ENCODE data around the gene RERG. TPM values are rescaled to one million over a fixed set of nuclear protein-coding genes. Genes with fewer than 3 reads are reported as not detected.
"Not testable (repeated sequence)": the region's sequence is repeated elsewhere in the genome, so short reads cannot be mapped to it uniquely, and the experiment has no call there.

The RERG gene, protein sequence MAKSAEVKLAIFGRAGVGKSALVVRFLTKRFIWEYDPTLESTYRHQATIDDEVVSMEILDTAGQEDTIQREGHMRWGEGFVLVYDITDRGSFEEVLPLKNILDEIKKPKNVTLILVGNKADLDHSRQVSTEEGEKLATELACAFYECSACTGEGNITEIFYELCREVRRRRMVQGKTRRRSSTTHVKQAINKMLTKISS
- 0.37 TPM for polyA plus RNA-seq (2013, experiment 1 of 2; ENCODE audit: insufficient read length)
- polyA plus RNA-seq (2013, experiment 2 of 2; ENCODE audit: insufficient read length): 0.66 TPM

DNA sequence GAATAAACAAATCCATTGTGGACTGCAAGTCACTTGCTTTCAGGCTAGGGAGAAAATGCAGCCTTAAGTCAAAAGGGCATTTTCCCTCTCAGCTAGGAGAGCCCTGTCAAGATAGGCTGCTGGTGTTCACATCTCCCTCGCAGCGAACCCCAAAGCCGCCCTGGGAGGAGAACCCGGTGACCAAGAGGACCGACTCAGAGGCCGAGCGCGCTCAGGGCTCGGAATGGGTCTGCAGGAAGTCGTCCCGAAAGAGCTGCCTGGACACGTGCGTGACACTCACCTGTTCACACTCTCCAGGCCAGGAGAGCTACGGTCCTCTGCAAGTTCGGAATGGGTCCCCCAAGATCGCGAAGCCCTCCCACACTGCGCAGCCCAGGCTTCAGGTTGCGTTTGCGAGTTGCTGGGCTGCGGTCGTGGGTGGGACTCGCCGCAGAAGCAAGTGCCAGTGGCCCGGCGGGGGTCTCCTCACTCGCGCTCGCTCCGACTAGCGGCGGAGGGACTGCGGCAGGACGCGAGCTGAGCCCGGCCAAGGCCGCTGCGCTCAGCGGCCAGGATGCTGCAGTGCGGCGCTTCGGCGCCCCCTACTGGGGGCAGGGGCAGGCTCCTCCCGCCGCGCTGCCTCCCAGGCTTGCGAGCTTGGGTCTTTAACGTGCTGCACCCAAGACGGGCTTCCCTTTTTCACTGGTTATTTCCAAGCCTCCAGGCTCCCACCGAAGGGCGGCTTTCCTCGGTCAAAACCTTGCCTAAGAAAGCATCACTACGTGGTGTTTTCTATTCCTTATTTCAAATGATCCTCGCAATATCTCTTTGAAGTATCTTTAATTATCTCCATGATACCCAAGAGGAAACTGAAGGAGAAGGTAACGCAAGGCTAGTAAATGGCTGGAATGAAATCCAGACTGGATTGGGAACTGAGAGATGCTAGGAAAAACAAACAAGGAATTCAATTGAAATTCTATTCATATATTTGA is at the start of gene RERG:
Gene RERG, minus strand, starts transcription at position 503 of the 971 bp plus-strand sequence. CDS start 3,928 bp downstream, outside the sequence.
- peak; percentile 69 for DNase-seq

DNA sequence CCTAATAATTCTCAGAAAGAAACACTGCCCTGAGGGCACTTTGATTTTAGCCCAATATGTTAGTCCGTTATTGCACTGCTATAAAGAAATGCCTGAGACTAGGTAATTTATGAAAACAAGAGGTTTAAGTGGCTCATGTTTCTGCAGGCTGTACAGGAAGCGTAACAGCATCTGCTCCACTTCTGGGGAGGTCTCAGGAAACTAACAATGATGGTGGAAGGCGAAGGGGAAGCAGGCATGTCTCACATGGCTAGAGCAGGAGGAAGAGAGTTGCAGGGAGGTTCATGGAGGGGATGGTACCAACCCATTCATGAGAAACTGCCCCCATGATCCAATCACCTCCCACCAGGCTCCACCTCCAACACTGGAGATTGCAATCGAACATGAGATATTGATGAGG is 49.4 kb upstream of the RERG start:
- no peak for DNase-seq

DNA sequence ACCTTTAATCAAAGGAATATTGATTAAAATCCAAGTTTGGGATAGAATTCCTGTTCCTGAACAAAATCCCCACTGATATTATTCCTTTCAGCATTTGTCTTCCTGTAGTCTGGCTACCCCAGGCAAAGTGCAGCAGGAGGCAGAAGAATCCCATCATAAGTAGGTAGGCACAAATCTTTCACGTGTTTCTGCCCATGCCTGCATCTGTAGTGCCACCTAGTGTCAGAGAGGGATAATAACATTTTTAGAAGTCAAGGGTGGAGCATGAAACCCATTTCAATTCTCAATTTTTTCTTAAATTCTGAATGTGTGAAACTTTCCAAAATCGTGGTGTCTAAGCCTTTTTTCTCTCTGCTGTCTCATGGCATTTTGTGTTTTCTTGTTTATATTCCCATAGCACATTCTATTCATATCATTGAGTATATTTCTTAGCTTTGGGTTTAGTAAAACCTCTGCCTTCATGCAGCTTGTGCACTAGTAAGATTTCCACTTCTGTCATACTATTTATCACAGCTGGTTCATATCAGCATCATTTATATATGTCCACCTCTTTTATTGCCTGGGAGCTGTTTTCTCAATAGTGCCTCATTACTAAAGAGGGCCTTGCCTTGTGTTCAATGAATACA is 47.8 kb upstream of the RERG start:
- peak; percentile 67 for DNase-seq

GRCh38 chr12:15268309-15268708 is 47.1 kb upstream of the RERG start:
- no peak for DNase-seq

DNA sequence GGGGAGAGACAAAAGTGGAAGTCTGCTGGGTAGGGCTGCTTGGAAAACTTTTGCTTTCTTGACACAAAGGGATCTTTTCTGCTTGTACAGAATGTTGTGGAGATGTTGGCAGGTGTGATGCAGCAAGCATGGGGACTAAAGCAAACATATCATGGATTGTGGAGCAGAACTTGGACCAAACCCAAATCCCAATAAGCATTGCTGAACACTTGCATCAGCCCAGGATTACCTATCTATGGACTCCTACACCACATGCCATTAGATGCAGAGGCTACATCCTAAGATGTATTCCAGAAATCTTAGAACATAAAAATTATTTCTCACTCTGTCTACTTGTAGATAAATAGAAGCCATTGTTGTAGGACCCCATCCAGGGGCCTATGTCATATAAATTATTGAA is 44.7 kb upstream of the RERG start:
- no peak for DNase-seq

DNA sequence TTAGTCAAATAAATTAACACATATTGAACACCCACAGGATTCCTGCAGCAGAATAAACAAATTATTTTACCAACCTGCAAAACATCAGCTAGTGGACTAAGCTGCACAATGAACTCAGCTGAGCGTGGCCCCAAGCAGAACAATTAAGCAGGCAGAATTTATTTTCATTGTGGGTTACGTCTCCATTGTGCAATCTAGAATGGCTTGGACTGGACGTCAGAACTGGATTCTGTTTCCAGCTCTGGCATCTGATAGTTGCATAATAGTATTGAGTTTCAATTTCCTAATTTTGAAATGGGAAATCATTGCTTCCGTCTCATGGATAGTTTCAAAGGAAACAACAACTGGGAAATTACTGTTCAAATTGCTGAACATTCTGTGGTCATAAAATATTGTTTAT is 35.5 kb upstream of the RERG start:
- no peak for DNase-seq

- DNase-seq: no peak
Observed at GRCh38 chr12:15253990-15254389, 32.8 kb upstream of the RERG start.

- DNase-seq: no peak
Observed at GRCh38 chr12:15244926-15245325, 23.7 kb upstream of the RERG start.

DNA sequence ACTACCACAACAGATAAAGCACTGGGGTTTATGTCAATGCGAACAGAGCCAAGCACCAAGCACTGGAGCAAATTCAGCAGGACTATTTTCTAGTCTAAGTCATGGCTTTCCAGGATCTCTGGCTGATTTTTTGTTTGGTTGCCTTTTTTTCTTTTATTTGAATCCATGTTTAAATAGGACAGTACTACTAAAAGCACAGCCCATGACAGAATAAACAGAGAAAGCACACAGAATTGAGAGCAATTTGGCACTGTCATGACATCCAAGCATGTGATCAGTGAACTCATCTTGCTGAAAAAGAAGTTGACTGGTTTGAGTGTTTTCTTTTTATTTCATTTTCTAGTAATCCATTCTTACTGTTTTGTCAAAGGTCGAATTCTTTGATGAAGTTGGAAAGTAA is 23.1 kb upstream of the RERG start:
- DNase-seq: no peak

DNA sequence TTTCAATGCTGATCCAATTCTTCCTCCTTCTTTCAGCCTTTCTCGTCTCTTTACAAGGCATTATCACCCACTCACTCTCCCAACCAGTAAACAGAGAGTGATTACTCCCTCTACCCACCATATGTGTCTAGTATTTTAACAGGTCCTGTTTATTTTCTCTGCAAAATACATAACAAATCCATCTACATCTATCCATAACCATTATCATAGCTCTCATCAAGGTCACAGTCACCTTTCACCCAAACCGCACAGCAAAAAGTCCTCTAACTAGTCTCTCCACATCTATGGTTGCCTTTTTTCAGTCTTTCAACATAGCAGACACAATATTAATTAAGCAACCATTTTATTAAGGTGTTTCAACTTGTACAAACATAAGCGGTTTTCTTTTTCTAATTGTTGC is 21.9 kb upstream of the RERG start:
- DNase-seq: no peak

- DNase-seq: no peak
Observed at GRCh38 chr12:15240898-15241297, 19.7 kb upstream of the RERG start.

GRCh38 chr12:15234508-15234907 is 13.3 kb upstream of the RERG start:
- DNase-seq: no peak

GRCh38 chr12:15234011-15234410 is 12.8 kb upstream of the RERG start:
- no peak for DNase-seq

- no peak for DNase-seq
Observed at GRCh38 chr12:15232959-15233358, 11.7 kb upstream of the RERG start.

DNA sequence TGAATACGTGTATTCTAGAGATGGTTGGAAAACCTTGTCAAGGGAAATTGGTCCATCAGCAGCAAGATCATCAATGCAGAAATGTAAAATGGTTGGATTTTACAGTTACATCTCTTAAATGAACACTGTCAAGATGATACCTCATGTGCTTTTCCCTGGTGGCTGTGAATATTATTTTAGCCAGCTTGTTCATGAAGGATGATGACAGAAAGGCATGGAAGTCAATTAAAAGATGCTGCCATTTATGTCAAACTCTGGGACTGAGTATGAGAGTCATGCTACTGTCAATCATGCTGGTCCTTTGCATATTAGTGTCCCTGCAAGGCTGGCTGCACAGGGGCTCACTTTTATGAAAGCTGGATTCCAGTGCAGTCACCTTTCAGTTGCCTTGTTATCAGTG is 10.3 kb upstream of the RERG start:
- DNase-seq: no peak

- no peak for DNase-seq
Observed at GRCh38 chr12:15230751-15231150, 9.5 kb upstream of the RERG start.

DNA sequence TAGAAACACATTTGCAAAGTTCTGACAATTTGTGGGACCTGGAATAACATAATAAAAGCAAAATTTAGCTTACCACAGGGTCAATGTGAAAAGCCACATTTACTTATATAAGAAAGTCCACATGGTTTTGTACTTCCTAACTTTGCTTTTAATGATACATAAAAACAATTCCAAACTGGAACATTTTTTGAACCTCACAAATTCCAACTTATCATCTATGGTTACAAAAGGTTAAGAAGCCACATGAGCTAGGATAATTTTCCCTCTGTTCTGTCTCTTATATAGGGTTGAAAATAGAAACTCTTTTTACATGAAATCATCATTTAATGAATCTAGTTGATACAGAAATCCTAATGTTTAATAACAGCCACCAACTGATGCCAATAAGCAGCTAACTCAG is 8.9 kb upstream of the RERG start:
- DNase-seq: no peak

DNA sequence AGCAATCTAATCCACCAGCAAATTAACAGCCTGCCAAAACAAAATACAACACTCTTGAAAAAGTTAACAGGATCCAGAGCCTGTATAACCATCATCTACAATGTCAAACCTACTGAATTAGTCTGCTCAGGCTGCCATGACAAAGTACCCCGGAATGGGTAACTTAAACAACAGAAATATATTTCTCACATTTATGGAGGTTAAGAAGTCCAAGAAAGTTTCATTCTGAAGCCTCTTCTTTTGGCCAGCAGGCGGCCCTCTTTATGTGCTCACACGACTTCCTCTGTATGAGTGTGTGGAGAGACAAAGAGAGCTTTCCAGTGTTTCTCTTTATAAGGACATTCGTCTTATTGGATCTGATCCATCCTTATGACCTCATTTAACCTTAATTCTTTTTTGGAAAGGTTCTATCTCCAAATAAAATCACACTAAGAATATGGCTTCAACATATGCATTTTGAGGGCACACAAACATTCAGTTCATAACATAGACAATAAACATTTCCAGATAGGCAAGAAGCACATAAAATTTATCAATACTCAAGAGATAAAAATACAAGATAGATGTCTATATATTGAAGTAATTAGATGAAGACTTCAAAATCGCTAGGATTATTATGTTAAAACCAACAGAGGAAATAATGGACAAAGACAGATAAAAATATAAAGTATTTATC is 5.9 kb upstream of the RERG start:
- peak; percentile 67 for DNase-seq

DNA sequence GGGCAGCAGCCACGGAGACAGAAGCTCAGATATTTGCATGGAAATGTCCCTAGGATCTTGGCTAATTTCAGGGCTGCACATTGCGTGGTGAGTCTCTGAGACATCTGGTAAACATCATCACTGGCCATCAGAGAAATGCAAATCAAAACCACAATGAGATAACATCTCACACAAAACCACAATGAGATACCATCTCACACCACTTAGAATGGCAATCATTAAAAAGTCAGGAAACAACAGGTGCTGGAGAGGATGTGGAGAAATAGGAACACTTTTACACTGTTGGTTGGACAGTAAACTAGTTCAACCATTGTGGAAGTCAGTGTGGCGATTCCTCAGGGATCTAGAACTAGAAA is 4.6 kb upstream of the RERG start:
- DNase-seq: not testable (repeated sequence)

- peak; percentile 14 for DNase-seq
Observed at GRCh38 chr12:15225136-15225862, 4.1 kb upstream of the RERG start.

- no peak for DNase-seq
Observed at GRCh38 chr12:15222219-15222618, 1.0 kb upstream of the RERG start.

DNA sequence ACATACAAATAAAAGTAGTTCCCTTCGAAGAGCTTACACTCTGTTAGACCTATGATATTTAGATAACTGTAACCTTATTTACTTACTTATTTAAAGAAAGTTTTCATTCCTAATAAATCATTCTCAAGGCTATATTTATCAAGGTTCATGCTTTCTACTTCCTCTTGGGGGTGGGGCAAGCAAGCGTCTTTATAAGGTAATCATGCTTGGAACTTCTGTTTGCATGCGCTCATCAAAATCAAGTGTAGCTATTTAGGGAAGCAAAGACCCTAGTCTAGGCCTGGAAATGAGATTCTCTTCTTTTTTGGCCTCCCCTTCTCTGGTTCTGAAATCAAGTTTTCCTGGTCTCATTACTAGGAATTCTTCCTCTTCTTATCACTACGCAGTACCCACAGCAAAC is 766 bp downstream of the RERG start:
- no peak for DNase-seq

Measured in fibroblast of skin of back (primary cell).